ENCODE data around the gene FAU.

FAU gene

DNA sequence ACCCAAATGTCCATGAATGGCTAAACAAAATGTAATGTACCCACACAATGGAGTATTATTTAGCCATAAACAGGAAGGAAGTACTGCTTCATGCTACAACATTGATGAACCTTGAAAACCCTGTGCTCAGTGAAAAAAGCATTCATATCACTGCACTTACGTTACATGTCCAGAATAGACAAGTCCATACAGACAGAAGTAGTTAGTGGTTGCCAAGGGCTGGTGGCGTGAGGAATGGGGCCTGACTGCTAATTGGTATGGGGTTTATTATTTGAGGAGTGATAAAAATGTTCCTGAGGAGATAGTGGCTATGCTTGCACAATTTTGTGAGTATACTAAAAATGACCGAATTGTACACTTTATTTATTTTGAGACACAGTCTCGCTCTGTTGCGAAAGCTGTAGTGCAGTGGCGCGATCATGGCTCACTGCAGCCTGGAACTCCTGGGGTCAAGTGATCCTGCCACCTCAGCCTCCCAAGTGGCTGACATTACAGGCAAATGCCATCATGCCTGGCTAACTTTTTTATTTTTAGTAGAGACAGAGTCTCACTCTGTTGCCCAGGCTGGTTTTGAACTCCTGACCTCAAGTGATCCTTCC lies 20.1 kb upstream of the FAU start:
- POLR2A ChIA-PET = no interaction called here
- Histone ChIP-seq H3K4me3 (ENCODE audit: low read depth, low read length) (no peak overlapping the region), H3K27ac (ENCODE audit: extremely low read depth, low read depth, low read length) (no peak overlapping the region)

DNA sequence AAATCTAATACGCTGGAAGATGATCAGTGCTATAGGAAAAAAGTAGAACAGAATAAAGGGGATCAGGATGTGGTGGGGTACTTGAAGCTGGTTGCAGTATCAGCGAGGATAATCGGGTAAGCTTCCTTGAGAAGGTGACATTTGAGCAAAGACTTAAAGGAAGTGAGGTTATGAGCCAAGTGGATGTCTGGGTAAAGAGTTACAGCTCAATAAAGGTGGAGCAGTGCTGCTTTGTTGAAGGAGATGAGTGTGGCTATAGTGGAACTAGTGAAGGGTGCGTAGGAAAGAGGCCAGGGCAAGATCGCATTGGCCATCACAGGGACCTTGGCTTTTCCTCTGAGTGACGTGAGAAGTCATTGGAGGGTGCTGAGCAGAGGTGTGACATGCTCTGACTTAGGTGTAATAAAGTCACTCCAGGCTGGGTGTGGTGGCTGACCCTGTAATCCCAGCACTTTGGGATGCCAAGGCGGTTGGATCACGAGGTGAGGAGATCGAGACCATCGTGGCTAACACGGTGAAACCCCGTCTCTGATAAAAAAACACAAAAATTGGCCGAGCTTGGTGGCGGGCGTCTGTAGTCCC lies 14.7 kb upstream of the FAU start:
- no peaks in the 10 kb centered on the region; the same call in 1 of the 2 replicates for H3K4me1 ChIP-seq (ENCODE audit: control insufficient read depth, insufficient read depth, low read length)
- H3K27ac ChIP-seq (ENCODE audit: extremely low read depth, low read depth, low read length) = no peak overlapping the region
- H3K36me3 ChIP-seq (ENCODE audit: control insufficient read depth in 2 of 2, insufficient read depth in 1 of 2, low read length in 2 of 2) = peaks cover 0 to 15% of the 10 kb centered on the region in 2 experiments; a peak in 1 of 3 replicates
- H3K4me3 ChIP-seq (ENCODE audit: low read depth, low read length) = no peak overlapping the region
- TF ChIP-seq ZNF239 (tag by site-specific recombination; IDR thresholded peaks at IDR 0.05) = no peak
- ChIA-PET CTCF (interaction anchor here (0.5 to 1.5 kb wide), 6 partner anchors 13 to 117 kb away, joined by 3 to 7 read pairs (median 3); no protein-coding TSS in a partner anchor), POLR2A (interaction anchor here (0.6 to 4.5 kb wide), 4 partner anchors 12 to 24 kb away, joined by 3 to 57 read pairs (median 9); partner anchors contain the start of genes FAU, MRPL49 and ZNHIT2)
- no peaks in the 10 kb centered on the region for H3K9me3 ChIP-seq (ENCODE audit: control insufficient read depth, insufficient read depth, low read depth, low read length)

More for the DNA sequence above, 20.1 kb upstream of the FAU start:
- no peaks in the 10 kb centered on the region for H3K36me3 ChIP-seq (ENCODE audit: control insufficient read depth in 2 of 2, insufficient read depth in 1 of 2, low read length in 2 of 2)
- CTCF ChIA-PET = no interaction called here
- TF ChIP-seq GFI1B (tag by site-specific recombination; IDR thresholded peaks at IDR 0.05) (no peak), ZNF146 (tag by site-specific recombination; IDR thresholded peaks at IDR 0.05) (peak; percentile 57; the same call in 1 of the 2 replicates), ZNF639 (tag by site-specific recombination; IDR thresholded peaks at IDR 0.05) (no peak), BCL11B (tag by site-specific recombination; IDR thresholded peaks at IDR 0.05; ENCODE audit: low read depth) (no peak)
- H3K9me3 ChIP-seq (ENCODE audit: control insufficient read depth, insufficient read depth, low read depth, low read length) = no peaks in the 10 kb centered on the region
- H3K4me1 ChIP-seq (ENCODE audit: control insufficient read depth, insufficient read depth, low read length) = no peaks in the 10 kb centered on the region

DNA sequence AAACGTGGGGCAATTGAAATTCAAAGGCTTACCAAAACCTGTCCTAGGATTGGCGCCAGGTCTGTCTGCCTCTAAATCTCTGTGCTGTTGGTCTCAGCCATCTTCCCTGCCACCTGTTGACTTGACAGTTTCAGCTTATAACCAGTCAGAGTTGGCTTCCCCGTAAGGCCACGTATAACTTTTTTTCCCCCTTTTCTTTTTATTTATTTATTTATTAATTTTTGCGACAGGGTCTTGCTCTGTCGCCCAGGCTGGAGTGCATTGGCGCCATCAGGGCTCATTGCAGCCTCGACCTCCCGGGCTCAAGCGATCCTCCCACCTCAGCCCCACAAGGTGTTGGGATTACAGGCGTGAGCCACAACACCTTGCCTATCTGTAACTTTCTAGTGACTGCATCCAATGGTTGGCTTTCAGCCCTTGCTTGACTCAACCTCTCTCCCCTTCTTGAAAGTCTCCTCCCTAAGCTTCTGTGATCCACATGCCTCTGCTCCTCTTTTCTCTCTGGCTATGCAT lies 13.8 kb upstream of the FAU start:
- ChIA-PET POLR2A (interaction anchor here (0.5 to 4.5 kb wide), 18 partner anchors 9 to 363 kb away, joined by 3 to 57 read pairs (median 6); partner anchors contain the start of genes ARL2, CAPN1, FAU and MALAT1), CTCF (interaction anchor here (0.5 to 2.3 kb wide), 10 partner anchors 8 to 1163 kb away, joined by 3 to 7 read pairs (median 3); partner anchors contain the start of genes ARL2 and CAPN1)
- Histone ChIP-seq H3K4me1 (ENCODE audit: control insufficient read depth, insufficient read depth, low read length) (no peaks in the 10 kb centered on the region; the same call in 1 of the 2 replicates), H3K27ac (ENCODE audit: extremely low read depth, low read depth, low read length) (peak overlapping the region; percentile 83), H3K9me3 (ENCODE audit: control insufficient read depth, insufficient read depth, low read depth, low read length) (no peaks in the 10 kb centered on the region), H3K36me3 (ENCODE audit: control insufficient read depth in 2 of 2, insufficient read depth in 1 of 2, low read length in 2 of 2) (peaks cover 0 to 25% of the 10 kb centered on the region in 2 experiments; a peak in 1 of 3 replicates), H3K4me3 (ENCODE audit: low read depth, low read length) (no peak overlapping the region)
- TF ChIP-seq ZNF621 (tag by site-specific recombination; IDR thresholded peaks at IDR 0.05) = no peak
- TF ChIP-seq ZNF138 (tag by site-specific recombination; IDR thresholded peaks at IDR 0.05; ENCODE audit: borderline replicate concordance) = no peak
- TF ChIP-seq, protein P1, sequence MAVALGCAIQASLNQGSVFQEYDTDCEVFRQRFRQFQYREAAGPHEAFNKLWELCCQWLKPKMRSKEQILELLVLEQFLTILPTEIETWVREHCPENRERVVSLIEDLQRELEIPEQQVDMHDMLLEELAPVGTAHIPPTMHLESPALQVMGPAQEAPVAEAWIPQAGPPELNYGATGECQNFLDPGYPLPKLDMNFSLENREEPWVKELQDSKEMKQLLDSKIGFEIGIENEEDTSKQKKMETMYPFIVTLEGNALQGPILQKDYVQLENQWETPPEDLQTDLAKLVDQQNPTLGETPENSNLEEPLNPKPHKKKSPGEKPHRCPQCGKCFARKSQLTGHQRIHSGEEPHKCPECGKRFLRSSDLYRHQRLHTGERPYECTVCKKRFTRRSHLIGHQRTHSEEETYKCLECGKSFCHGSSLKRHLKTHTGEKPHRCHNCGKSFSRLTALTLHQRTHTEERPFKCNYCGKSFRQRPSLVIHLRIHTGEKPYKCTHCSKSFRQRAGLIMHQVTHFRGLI (tag by site-specific recombination; IDR thresholded peaks at IDR 0.05) = no peak
- no peak for TF ChIP-seq ZNF571 (tag by site-specific recombination; IDR thresholded peaks at IDR 0.05)
- TF ChIP-seq GLI2 (tag by site-specific recombination; IDR thresholded peaks at IDR 0.05; ENCODE audit: borderline replicate concordance, low read depth) = no peak
- no peak for TF ChIP-seq ZNF776 (tag by site-specific recombination; IDR thresholded peaks at IDR 0.05; ENCODE audit: borderline replicate concordance)
- no peak for TF ChIP-seq ZNF837 (tag by site-specific recombination; IDR thresholded peaks at IDR 0.05)
- peak; percentile 89 for TF ChIP-seq SCRT1 (tag by site-specific recombination; IDR thresholded peaks at IDR 0.05; ENCODE audit: borderline replicate concordance)
- TF ChIP-seq MYNN (tag by site-specific recombination; IDR thresholded peaks at IDR 0.05; ENCODE audit: borderline replicate concordance) = no peak
- TF ChIP-seq ZNF707 (tag by site-specific recombination; IDR thresholded peaks at IDR 0.05) = no peak
- TF ChIP-seq, protein P2, sequence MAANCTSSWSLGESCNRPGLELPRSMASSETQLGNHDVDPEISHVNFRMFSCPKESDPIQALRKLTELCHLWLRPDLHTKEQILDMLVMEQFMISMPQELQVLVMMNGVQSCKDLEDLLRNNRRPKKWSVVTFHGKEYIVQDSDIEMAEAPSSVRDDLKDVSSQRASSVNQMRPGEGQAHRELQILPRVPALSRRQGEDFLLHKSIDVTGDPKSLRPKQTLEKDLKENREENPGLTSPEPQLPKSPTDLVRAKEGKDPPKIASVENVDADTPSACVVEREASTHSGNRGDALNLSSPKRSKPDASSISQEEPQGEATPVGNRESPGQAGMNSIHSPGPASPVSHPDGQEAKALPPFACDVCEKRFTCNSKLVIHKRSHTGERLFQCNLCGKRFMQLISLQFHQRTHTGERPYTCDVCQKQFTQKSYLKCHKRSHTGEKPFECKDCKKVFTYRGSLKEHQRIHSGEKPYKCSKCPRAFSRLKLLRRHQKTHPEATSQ (tag by site-specific recombination; IDR thresholded peaks at IDR 0.05) = no peak
- peak; percentile 95 for TF ChIP-seq SCRT2 (tag by site-specific recombination; IDR thresholded peaks at IDR 0.05)
- TF ChIP-seq TRIM28 (IDR thresholded peaks at IDR 0.05; ENCODE audit: borderline replicate concordance, low read length) = no peak

Measured in HEK293 (cell line).